ENCODE data around the gene SUPT4H1. TPM values are rescaled to one million over a fixed set of nuclear protein-coding genes. Genes with fewer than 3 reads are reported as not detected.

SUPT4H1 gene
- total RNA-seq, 1 experiment from 2014 or later = 100.0 TPM

- intact Hi-C loops (cut with micrococcal nuclease) = loop anchor here (1.0 kb wide), 1 partner anchor 28 kb away; the partner anchor contains the start of gene SUPT4H1
- Histone ChIP-seq H3K27me3 (ENCODE audit: low read length) (no peaks in the 10 kb centered on the region), H3K27ac (ENCODE audit: low read length) (no peak overlapping the region), H3K4me3 (ENCODE audit: low read length) (peak overlapping the region; percentile 75), H2AFZ (ENCODE audit: low read length) (peak overlapping the region; percentile 94), H3K9me3 (ENCODE audit: low read length) (no peaks in the 10 kb centered on the region), H3K79me2 (ENCODE audit: low read length) (no peaks in the 10 kb centered on the region), H3K9me2 (replicated peaks; ENCODE audit: low read length) (no peaks in the 10 kb centered on the region), H3K4me1 (ENCODE audit: insufficient read depth, low read length) (peaks cover 8% of the 10 kb centered on the region; the same call in 1 of the 2 replicates), H3F3A (ENCODE audit: low read length, unreplicated experiment) (no peaks in the 10 kb centered on the region), H3K4me2 (ENCODE audit: low read length) (peak overlapping the region; percentile 93), H3K9ac (ENCODE audit: low read length) (peak overlapping the region; percentile 57), H3K36me3 (ENCODE audit: low read depth, low read length) (no peaks in the 10 kb centered on the region), H4K20me1 (ENCODE audit: low read length) (no peaks in the 10 kb centered on the region)
- ChIA-PET CTCF (no interaction called here), POLR2A (ENCODE audit: unreplicated experiment) (no interaction called here)
- TF ChIP-seq, protein P1, sequence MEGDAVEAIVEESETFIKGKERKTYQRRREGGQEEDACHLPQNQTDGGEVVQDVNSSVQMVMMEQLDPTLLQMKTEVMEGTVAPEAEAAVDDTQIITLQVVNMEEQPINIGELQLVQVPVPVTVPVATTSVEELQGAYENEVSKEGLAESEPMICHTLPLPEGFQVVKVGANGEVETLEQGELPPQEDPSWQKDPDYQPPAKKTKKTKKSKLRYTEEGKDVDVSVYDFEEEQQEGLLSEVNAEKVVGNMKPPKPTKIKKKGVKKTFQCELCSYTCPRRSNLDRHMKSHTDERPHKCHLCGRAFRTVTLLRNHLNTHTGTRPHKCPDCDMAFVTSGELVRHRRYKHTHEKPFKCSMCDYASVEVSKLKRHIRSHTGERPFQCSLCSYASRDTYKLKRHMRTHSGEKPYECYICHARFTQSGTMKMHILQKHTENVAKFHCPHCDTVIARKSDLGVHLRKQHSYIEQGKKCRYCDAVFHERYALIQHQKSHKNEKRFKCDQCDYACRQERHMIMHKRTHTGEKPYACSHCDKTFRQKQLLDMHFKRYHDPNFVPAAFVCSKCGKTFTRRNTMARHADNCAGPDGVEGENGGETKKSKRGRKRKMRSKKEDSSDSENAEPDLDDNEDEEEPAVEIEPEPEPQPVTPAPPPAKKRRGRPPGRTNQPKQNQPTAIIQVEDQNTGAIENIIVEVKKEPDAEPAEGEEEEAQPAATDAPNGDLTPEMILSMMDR (conservative IDR thresholded peaks at IDR 0.05; ENCODE audit: low read depth, low read length) = no peak
- no peak for TF ChIP-seq EZH2 (IDR thresholded peaks at IDR 0.05; ENCODE audit: low read length, unreplicated experiment)
- no peak for TF ChIP-seq EZH2phosphoT487 (IDR thresholded peaks at IDR 0.05; ENCODE audit: borderline replicate concordance, low read length)
- no TSS peak for BruUV-seq (replicated peaks)
- ATAC-seq = peak; percentile 77
- peak; percentile 56 for DNase-seq
Observed at GRCh38 chr17:58324409-58325288, 27.4 kb downstream of the SUPT4H1 start.

DNA sequence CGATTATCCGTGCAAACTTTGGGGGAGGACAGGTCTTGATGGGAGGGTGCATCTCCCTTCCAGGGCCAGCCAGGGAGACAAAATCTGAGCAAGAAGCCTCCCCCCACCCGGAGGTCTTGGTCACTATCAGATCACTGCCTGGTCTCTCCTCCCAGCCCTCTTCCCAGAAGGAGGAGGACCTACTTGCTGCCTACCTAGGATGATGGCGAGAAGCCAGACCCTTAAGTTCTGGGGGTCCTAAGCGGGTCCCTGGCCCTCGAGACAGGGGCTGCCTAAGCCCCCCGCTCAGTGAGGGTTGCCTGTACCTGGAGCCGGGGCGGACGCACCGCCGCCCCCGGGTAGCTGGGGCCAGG, 28.0 kb downstream of the SUPT4H1 start:
- H3K9me3 ChIP-seq (ENCODE audit: low read length) = no peaks in the 10 kb centered on the region
- H3K4me3 ChIP-seq (ENCODE audit: low read length) = peak overlapping the region; percentile 75
- no peaks in the 10 kb centered on the region for H3K27me3 ChIP-seq (ENCODE audit: low read length)
- no peaks in the 10 kb centered on the region for H3F3A ChIP-seq (ENCODE audit: low read length, unreplicated experiment)
- H3K4me1 ChIP-seq (ENCODE audit: insufficient read depth, low read length) = peaks cover 8% of the 10 kb centered on the region; the same call in 1 of the 2 replicates
- H3K36me3 ChIP-seq (ENCODE audit: low read depth, low read length) = no peaks in the 10 kb centered on the region
- ChIA-PET CTCF (no interaction called here), POLR2A (ENCODE audit: unreplicated experiment) (no interaction called here)
- no peaks in the 10 kb centered on the region for H3K79me2 ChIP-seq (ENCODE audit: low read length)
- peak overlapping the region; percentile 94 for H2AFZ ChIP-seq (ENCODE audit: low read length)
- peak overlapping the region; percentile 57; the same call in 1 of the 2 replicates for H3K9ac ChIP-seq (ENCODE audit: low read length)
- ATAC-seq = peak; percentile 2; the same call in 1 of the 2 replicates
- TSS peak; percentile 66 for BruUV-seq (replicated peaks)
- TF ChIP-seq, protein P1 (conservative IDR thresholded peaks at IDR 0.05; ENCODE audit: low read depth, low read length) = no peak
- no peak for TF ChIP-seq EZH2 (IDR thresholded peaks at IDR 0.05; ENCODE audit: low read length, unreplicated experiment)
- TF ChIP-seq EZH2phosphoT487 (IDR thresholded peaks at IDR 0.05; ENCODE audit: borderline replicate concordance, low read length) = no peak
- peak overlapping the region; percentile 93 for H3K4me2 ChIP-seq (ENCODE audit: low read length)
- no peaks in the 10 kb centered on the region for H3K9me2 ChIP-seq (replicated peaks; ENCODE audit: low read length)
- DNase-seq = no peak
- H4K20me1 ChIP-seq (ENCODE audit: low read length) = no peaks in the 10 kb centered on the region
- intact Hi-C loops (cut with micrococcal nuclease) = loop anchor here (1.0 kb wide), 1 partner anchor 28 kb away; the partner anchor contains the start of gene SUPT4H1
- no peak overlapping the region for H3K27ac ChIP-seq (ENCODE audit: low read length)

Data from PC-3 (cell line).